Measurements from ENCODE around the gene FAM184B.

- TF ChIP-seq CTCF (IDR thresholded peaks at IDR 0.05) = no peak
- TF ChIP-seq POLR2A (IDR thresholded peaks at IDR 0.05) = no peak
Measured at GRCh38 chr4:17761062-17761461, 20.4 kb downstream of the FAM184B start.
